Measurements from ENCODE around the gene CBX1. TPM values are rescaled to one million over a fixed set of nuclear protein-coding genes. Genes with fewer than 3 reads are reported as not detected.

CBX1 gene
- total RNA-seq, 2 experiments from 2014 or later = 59.7 to 70.4 TPM

DNA sequence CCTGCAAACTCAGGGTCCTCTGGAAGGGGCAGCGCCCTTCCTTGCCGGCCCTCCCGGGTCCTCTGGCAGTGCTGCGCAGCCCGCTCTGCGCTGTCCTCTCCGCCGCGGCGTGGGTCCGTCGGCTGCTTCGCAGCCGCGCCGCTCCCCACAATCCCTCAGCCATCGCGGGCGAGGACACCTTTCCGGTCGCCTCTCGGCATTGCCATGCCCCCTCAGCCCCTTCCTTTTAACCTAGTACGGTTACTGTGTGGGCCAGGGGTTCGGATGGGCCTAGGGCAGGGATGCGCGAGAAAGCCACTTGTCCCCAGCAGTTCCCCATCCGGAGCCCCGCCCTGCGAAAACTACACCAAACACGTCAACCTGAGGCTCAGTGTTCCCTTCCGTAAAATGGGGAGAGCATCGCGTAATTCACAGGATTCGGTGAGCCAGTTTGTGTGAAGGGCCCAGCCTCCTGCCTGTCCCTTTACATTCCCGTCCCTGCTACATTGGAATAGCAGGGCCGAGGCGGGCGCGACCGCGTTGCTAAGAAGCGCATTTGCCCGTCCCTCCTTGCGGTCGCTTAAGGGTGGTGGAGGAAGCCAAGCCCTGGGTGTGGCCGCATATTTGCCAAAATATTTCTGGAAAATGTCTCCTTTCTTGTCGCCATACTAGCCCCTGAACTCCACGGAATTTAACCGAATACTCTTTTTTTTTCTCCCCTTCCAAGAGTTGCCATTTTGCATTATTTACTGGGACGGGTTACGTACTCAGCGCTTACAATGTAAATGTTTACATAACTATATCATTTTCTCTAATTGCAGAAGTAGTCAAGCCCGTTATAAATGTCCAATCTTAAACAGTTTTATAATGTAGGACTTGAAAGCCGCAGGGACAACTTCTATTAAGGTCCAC lies 76.9 kb downstream of the CBX1 start:
- ChIA-PET CTCF (ENCODE audit: unreplicated experiment) (interaction anchor here (1.0 to 1.4 kb wide), 2 partner anchors 30 to 48 kb away, joined by 3 read pairs; no protein-coding TSS in a partner anchor), POLR2A (no interaction called here)
- Histone ChIP-seq H3K4me1 (ENCODE audit: insufficient read depth, low read length, poor library complexity, severe bottlenecking) (peaks cover 32% of the 10 kb centered on the region), H3K36me3 (ENCODE audit: insufficient read depth, low read length) (no peaks in the 10 kb centered on the region), H3K4me3 (ENCODE audit: low read depth, low read length, poor library complexity, severe bottlenecking) (peak overlapping the region; percentile 61), H3K27ac (ENCODE audit: low read depth, low read length, poor library complexity, severe bottlenecking) (no peak overlapping the region), H2AFZ (ENCODE audit: low read length) (peak overlapping the region; percentile 76), H3K79me2 (ENCODE audit: insufficient read depth, low read depth, low read length) (no peaks in the 10 kb centered on the region), H3K9me2 (ENCODE audit: insufficient read depth, low read length) (no peaks in the 10 kb centered on the region), H3K9me3 (ENCODE audit: low read length) (no peaks in the 10 kb centered on the region), H4K20me1 (ENCODE audit: insufficient read depth, low read length) (no peaks in the 10 kb centered on the region), H3K4me2 (ENCODE audit: low read length) (peak overlapping the region; percentile 84)
- no peak for DNase-seq (ENCODE audit: low spot score)
- no TSS peak for BruUV-seq (replicated peaks)
- intact Hi-C loops (cut with micrococcal nuclease; ENCODE audit: unreplicated experiment) = loop anchor here (1.0 to 5.0 kb wide), 4 partner anchors 24 to 593 kb away; partner anchors contain the start of genes CBX1, HOXB8 and NFE2L1
- no peak for TF ChIP-seq EZH2phosphoT487 (IDR thresholded peaks at IDR 0.05; ENCODE audit: borderline replicate concordance, low read depth, low read length)
- TF ChIP-seq, protein P1, sequence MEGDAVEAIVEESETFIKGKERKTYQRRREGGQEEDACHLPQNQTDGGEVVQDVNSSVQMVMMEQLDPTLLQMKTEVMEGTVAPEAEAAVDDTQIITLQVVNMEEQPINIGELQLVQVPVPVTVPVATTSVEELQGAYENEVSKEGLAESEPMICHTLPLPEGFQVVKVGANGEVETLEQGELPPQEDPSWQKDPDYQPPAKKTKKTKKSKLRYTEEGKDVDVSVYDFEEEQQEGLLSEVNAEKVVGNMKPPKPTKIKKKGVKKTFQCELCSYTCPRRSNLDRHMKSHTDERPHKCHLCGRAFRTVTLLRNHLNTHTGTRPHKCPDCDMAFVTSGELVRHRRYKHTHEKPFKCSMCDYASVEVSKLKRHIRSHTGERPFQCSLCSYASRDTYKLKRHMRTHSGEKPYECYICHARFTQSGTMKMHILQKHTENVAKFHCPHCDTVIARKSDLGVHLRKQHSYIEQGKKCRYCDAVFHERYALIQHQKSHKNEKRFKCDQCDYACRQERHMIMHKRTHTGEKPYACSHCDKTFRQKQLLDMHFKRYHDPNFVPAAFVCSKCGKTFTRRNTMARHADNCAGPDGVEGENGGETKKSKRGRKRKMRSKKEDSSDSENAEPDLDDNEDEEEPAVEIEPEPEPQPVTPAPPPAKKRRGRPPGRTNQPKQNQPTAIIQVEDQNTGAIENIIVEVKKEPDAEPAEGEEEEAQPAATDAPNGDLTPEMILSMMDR (conservative IDR thresholded peaks at IDR 0.05; ENCODE audit: low read length) = no peak

DNA sequence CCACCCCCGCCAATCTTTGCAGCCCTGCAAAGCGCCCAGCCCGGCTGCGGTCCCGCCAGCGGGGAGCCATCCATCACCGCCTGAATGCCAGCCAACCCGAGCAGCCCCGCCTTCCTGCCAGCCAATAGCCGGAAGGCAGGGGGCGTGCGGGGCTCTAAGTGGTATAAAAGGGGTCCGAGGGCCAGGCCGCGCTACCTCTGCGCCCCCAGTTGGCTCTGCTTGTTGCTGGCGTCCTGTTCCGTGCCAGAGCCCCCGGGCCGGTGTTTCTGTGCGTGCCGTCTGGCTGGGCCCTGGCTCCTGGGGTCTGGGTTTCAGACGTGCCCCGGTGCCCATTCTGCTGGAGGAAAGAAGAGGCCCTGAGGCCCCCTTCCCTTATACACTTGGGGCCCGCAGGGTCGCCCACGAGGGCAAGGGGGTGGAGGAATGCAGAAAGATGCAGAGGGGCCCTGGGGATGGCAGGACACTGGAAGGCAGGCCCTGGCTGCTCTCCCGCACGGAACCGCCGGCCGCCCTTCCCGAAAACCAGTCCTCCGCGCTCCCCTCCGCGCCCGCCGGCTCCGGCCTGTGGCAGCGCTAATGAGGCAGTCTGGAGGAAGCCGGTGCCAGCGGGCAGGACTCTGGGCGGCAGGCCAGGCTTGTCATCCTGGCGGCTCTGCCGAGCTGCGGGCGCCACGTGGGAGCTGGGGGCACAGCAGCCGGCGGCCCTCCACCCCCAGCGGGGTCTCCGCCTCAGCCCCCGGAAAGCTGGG lies 77.7 kb downstream of the CBX1 start:
- Histone ChIP-seq H4K20me1 (ENCODE audit: insufficient read depth, low read length) (no peaks in the 10 kb centered on the region), H3K79me2 (ENCODE audit: insufficient read depth, low read depth, low read length) (no peaks in the 10 kb centered on the region), H3K36me3 (ENCODE audit: insufficient read depth, low read length) (no peaks in the 10 kb centered on the region), H3K4me3 (ENCODE audit: low read depth, low read length, poor library complexity, severe bottlenecking) (peak overlapping the region; percentile 61), H3K4me2 (ENCODE audit: low read length) (peak overlapping the region; percentile 84), H3K27ac (ENCODE audit: low read depth, low read length, poor library complexity, severe bottlenecking) (no peak overlapping the region), H3K4me1 (ENCODE audit: insufficient read depth, low read length, poor library complexity, severe bottlenecking) (peaks cover 32% of the 10 kb centered on the region), H3K9me2 (ENCODE audit: insufficient read depth, low read length) (no peaks in the 10 kb centered on the region), H3K9me3 (ENCODE audit: low read length) (no peaks in the 10 kb centered on the region), H2AFZ (ENCODE audit: low read length) (peak overlapping the region; percentile 76)
- TF ChIP-seq, protein P1 (conservative IDR thresholded peaks at IDR 0.05; ENCODE audit: low read length) = no peak
- TF ChIP-seq EZH2phosphoT487 (IDR thresholded peaks at IDR 0.05; ENCODE audit: borderline replicate concordance, low read depth, low read length) = no peak
- ChIA-PET CTCF (ENCODE audit: unreplicated experiment) (no interaction called here), POLR2A (no interaction called here)
- intact Hi-C loops (cut with micrococcal nuclease; ENCODE audit: unreplicated experiment) = loop anchor here (2.0 kb wide), 2 partner anchors 25 to 77 kb away; partner anchors contain the start of genes CBX1 and NFE2L1
- DNase-seq (ENCODE audit: low spot score) = peak; percentile 71
- BruUV-seq (replicated peaks) = no TSS peak

All from OCI-LY7 (cell line).